Measurements from ENCODE around the gene RGCC. TPM values are rescaled to one million over a fixed set of nuclear protein-coding genes. Genes with fewer than 3 reads are reported as not detected.

The RGCC gene
- total and polyA plus RNA-seq, 9 of the 15 experiments (the other 6 are each of a cell fraction or from before 2014, with no cell fraction given): 0.51 to 10.4 (median 5.8) TPM

- no peak for TF ChIP-seq ZNF584 (CRISPR knock-in tag; IDR thresholded peaks at IDR 0.05; ENCODE audit: low read depth)
These were observed 14.4 kb downstream of the RGCC start (continued) for GRCh38 chr13:41471785-41472184.

GRCh38 chr13:41487222-41487621 is 29.9 kb downstream of the RGCC start:
- Histone ChIP-seq H3K79me2 (ENCODE audit: control insufficient read depth, insufficient read depth, low read length) (no peaks in the 10 kb centered on the region), H3K27ac (ENCODE audit: extremely low read depth, low read depth, low read length) (no peak overlapping the region), H3K27me3 (ENCODE audit: control insufficient read depth in 2 of 2, insufficient read depth in 2 of 2, low read length in 2 of 2) (no peaks in the 10 kb centered on the region), H3K9me3 (replicated peaks; ENCODE audit: control insufficient read depth, insufficient read depth, low read depth, low read length) (no peaks in the 10 kb centered on the region), H3K4me2 (ENCODE audit: insufficient read depth, low read length) (no peak overlapping the region), H3K4me1 (replicated peaks in 1 of 2; ENCODE audit: control insufficient read depth in 2 of 2, insufficient read depth in 2 of 2, low read length in 2 of 2) (no peaks in the 10 kb centered on the region), H3K9me1 (ENCODE audit: control insufficient read depth, insufficient read depth, low read length) (no peaks in the 10 kb centered on the region), H2AFZ (ENCODE audit: low read depth, low read length) (no peak overlapping the region), H3K36me3 (ENCODE audit: control insufficient read depth, insufficient read depth, low read length) (no peaks in the 10 kb centered on the region), H4K20me1 (replicated peaks; ENCODE audit: control insufficient read depth, insufficient read depth, low read length) (no peaks in the 10 kb centered on the region), H3K4me3 (no peak overlapping the region), H3K9ac (ENCODE audit: insufficient read depth in 1 of 2, low read depth in 2 of 2, low read length in 2 of 2) (no peak overlapping the region)
- in situ Hi-C loops (cut with MboI): no loop called here
- BruUV-seq (replicated peaks): no TSS peak
- CTCF ChIA-PET (ENCODE audit: low intra/inter-chr PET ratio): no interaction called here
- FAIRE-seq (no peak), DNase-seq (ENCODE audit: extremely low read depth in 1 of 4, low spot score in 3 of 4) (no peak), ATAC-seq (no peak)
- TF ChIP-seq MXI1 (IDR thresholded peaks at IDR 0.05; ENCODE audit: low read depth, low read length) (no peak), HSF4 (CRISPR knock-in tag; IDR thresholded peaks at IDR 0.05; ENCODE audit: borderline replicate concordance) (no peak), POLR2G (IDR thresholded peaks at IDR 0.05; ENCODE audit: low read depth, low read length) (no peak), VEZF1 (CRISPR knock-in tag; IDR thresholded peaks at IDR 0.05) (no peak), TFAP4 (CRISPR knock-in tag; IDR thresholded peaks at IDR 0.05; ENCODE audit: borderline replicate concordance) (no peak), STAT5A (IDR thresholded peaks at IDR 0.05; ENCODE audit: borderline replicate concordance, low read length) (no peak)
- WGBS (ENCODE audit: insufficient coverage, low coverage, missing lambda C conversion rate): 8% methylated on average over 2 of the region's 2 CpGs
- intact Hi-C loops (cut with micrococcal nuclease): no loop called here
- POLR2A ChIA-PET: no interaction called here

Data from K562 (cell line).